HG03460 (cell line): ENCODE results near the gene MAMDC4.
A peak's percentile ranks its signal among the peaks of the same experiment; 100 is the strongest.
"Not testable (repeated sequence)": the region's sequence is repeated elsewhere in the genome, so short reads cannot be mapped to it uniquely, and the experiment has no call there.

Source experiments
- ATAC-seq: cut with Tn5 transposase; IDR thresholded peaks from one replicate; pipeline ENCODE4 v1.9.1; 2021; ENCODE audit not compliant: unreplicated experiment

MAMDC4 gene

DNA sequence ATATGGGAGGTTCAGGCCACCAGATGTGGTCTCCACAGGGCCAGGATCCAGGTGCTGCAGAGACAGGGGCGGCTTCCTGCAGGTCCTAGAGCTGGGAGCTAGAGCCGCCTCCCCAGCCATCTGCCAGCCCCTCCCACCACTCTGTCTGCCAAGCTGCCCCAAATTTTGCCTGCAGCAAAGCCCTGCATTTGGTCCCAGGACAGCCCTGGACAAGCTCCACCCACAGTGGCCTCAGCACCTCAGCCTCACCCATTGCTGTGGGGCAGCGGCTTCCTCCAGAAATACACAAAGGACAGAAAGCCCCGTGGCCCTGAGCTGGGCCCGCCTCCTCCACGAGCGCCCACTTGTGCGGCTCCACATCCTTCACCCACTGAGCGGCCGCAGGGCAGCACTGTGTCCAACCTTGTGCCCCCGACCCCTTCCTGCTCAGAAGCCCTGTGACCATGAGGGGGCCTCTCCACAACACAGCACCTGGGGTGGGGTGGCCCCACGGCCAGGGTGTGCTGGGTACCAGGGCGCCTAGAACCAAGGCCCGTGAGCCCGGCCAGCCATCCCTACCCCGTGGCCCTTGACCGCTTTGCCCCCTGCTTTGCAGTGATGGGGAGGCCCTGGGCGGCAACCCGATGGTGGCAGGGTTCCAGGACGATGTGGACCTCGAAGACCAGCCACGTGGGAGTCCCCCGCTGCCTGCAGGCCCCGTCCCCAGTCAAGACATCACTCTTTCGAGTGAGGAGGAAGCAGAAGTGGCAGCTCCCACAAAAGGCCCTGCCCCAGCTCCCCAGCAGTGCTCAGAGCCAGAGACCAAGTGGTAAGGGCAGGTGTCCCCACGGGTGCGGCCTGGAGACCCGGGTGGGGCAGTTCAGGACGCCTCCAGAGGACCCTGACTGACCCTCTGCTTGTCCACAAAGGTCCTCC, 13.6 kb upstream of the MAMDC4 start:
- no peak for ATAC-seq

DNA sequence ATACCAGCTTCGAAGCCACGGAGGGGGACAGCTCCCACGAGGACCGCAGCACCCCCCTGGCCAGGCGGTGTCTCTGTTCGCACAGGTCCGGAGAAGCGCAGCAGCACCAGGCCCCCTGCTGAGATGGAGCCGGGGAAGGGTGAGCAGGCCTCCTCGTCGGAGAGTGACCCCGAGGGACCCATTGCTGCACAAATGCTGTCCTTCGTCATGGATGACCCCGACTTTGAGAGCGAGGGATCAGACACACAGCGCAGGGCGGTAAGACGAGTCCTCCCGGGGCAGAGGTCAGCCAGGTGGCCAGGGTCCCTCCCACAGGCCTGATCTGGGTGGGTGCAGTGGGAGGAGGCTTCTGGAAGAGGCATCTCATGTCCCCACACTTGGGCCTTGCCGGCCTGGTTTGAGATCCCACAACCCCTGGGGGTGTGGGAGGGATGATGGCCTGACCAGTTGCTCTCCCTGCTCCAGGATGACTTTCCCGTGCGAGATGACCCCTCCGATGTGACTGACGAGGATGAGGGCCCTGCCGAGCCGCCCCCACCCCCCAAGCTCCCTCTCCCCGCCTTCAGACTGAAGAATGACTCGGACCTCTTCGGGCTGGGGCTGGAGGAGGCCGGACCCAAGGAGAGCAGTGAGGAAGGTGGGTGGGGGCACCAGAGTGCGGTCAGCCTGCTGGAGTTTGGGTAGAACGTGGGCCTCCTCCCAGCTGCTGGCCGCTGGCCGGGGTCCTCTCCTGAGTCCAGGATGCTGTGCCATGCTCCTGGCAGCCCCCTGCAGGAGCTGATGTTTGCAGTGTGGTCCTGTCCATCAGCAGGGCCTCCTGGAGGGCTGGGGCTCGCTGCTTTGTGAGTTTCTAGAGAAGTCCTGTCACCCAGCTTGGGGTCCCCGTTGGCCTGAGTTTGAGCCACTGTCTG, 12.7 kb upstream of the MAMDC4 start:
- no peak for ATAC-seq

DNA sequence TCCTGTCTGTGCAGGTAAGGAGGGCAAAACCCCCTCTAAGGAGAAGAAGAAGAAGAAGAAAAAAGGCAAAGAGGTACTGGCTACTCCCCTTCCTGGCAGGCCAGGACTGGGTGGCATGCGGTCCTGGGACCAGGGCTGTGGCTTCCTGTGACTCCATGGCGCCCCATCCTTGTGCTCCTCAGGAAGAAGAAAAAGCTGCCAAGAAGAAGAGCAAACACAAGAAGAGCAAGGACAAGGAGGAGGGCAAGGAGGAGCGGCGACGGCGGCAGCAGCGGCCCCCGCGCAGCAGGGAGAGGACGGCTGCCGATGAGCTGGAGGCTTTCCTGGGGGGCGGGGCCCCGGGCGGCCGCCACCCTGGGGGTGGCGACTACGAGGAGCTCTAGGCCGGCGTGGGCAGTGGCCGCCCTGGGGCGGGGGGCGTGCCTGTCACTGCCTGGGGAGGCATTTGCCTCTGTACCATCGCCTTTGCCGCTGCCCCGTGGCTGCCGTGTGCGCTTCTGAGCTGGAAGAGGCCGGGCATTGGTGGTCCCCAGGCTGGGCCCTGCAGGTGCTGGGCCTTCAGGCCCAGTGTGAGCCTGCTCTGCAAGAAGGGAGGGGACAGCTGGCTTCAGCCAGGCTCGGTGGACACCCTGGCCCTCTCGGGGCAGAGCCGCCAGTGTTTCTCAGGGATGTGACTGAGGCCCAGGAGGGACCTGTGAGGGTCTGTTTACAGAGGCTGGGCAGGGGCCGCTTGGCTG, 11.8 kb upstream of the MAMDC4 start:
- no peak for ATAC-seq

DNA sequence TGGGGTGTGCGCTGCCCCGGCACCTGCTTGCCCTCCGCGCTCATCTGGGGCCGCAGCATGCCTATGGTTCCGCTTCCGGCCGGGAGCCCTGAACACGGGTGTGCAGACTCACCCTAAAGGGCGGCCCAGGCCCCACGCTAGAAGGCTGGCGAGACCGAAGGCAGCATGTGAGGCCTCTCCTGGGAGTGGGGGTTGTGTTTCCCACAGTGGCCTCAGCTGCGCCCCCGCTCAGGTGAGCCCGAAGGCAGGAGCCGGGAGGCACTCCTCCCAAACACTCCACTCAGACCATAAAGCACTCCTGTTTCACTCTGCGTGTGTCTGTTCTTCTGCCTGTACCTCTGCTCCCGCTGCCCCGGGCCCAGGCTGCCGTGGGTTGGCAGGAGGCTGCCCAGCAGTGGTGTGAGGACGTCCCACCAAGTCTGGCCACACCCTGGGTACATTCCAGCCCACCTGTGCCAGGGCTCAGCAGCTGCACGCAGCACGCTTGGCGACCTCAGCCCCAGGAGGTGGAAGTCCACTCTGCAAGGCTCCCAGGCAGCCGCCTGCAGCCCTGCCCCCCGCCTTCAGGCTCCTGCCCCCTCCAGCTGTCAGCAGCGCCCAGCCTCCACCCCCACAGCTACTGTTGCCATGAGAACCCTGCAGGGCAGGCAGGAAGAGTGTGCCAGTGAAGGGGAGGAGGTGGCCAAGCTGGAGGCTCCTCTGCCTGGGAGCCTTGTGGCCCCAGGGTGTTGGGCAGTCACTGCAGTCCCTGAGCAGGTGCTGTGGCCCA, 11.1 kb upstream of the MAMDC4 start:
- no peak for ATAC-seq

DNA sequence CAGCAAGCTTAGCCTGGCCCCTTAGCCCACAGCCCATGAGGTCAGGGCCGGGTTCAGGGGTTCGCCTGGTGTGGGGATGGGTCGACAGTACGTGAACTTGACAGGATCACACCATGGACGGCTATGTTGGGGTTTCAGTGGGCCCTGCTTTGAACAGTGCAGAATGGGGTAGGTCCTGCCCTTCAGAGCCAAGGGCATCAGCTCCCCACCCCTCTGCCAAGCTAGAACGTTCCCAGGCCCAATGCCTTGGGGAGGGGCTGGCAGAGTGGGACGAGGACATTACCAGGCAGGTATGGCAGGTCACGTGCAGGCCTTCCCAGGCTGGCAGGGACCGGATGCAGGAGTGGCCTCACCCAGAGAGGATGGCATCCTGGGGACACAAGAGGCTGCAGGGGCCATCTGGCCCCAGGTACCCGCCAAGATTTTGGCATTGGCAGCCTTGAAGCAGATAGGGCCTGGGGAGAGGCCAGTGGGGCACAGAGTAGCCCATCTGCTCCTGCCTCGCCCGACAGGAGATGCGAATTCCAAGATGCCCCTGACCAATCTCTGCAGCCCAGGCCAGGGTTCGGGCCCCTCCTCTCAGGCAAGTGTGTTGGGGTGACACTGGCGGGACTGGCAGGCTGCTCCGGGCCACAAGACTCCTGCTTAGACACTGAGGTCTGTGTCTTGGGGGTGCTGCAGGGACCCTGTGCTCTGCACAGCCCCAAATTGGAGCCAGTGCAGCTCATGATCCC, 10.3 kb upstream of the MAMDC4 start:
- ATAC-seq, result not testable (repeated sequence)

DNA sequence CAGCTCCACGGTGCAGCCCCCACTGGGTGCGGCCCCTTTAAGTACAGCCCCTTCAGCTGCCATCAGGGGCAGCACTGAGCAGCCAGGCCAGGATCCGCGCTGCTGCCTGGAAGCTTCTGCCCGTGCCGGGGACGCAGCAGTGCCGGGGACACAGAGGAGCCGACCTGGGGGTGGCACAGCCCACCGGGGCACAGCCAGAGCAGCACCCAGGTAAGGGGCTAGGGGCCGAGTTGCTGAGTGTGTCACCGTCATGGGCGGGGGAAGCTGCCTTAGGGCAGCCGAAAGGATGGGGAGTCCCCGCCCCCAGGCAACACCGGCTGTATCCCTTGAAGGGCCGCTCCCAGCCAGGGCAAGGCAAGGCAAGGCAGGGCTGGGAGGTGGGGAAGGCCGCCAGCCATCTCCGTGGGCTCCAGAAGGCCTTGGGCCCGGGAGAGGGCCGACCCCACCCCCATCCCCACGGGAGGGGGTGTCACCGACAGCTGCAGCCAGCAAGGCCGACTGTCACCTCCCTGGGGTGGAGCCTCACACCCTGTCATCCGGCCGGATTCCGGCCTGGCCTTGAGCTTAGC, 9.7 kb upstream of the MAMDC4 start, which contains the start of gene AJM1:
AJM1 (plus strand) TSS at position 99 of the 569 bp plus-strand sequence. CDS start 1,937 bp downstream, outside the sequence.
- peak; percentile 70 for ATAC-seq

DNA sequence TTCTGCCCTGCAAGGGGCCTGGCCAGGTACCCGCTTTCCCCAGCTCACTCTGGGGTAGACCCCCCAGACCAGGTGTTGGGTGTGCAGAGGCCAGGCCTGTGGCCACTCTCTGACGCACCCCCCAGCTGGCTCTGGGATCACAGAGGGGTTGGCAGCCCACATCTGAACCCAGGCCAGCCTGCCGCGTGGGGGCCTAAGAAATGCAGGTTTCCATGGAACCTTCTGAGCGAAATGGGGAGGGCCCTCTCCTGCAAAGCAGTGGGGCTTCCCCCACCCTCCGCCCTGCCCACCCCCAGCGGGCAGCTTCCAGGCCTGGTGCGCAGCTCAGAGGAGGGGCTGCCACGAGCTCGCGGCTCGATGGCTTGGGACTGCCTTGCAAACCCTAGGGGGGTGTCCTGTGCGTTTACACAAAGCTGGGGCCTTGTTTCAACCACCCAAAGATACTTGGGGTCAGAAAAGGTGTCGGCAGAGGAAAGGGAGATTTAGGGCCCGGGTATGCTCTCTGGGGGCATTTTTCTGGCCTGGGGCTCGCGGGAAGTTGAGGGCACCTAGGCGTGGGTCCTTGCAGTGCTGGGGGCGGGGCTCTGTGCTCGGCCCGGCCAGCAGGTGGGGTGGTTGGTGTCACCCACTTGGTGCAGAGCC, 8.9 kb upstream of the MAMDC4 start:
- ATAC-seq, result not testable (repeated sequence)

DNA sequence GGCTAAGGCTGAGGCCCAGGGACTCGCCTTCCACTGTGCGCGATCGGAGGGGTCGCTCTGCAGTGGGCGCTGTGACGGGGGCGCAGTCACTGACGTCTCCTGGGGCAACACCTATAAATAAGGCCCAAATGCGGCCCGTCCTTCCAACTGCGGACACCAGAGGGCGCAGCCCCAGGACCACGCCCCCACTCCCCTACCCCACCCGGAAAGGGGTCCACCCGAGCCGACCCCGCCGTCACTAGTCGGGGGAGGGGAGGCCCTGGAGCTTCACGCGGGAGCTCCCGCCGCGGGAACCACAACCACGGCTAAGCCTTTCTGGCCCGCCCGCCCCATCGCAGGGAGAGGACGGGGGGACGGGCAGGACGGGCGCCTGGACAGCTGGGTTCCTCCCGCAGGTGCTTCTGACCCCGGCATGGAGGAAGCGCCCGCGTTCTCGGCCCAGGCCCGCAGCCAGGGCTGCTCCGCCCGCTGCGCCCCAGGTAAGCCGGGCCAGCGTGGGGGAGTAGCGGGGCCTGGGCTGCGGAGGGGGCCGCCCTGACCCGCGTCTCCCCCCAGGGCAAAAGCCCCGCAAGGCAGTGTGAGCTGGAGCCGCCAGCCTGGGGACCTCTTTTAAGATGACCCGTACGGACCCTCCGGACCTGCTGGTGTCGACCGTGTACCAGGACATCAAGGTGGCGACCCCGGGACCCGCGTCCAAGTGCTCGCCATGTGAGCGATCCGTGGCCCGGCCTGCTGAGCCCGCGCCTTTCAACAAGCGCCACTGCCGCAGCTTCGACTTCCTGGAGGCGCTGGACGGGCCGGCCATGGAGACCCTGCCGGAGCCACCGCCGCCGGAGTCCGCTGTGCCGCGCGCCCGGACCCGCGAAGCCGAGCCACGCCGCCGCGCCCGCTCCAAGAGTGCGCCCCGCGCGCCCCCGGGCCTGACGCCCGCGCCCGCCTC, 8.1 kb upstream of the MAMDC4 start:
- ATAC-seq, result not testable (repeated sequence)

DNA sequence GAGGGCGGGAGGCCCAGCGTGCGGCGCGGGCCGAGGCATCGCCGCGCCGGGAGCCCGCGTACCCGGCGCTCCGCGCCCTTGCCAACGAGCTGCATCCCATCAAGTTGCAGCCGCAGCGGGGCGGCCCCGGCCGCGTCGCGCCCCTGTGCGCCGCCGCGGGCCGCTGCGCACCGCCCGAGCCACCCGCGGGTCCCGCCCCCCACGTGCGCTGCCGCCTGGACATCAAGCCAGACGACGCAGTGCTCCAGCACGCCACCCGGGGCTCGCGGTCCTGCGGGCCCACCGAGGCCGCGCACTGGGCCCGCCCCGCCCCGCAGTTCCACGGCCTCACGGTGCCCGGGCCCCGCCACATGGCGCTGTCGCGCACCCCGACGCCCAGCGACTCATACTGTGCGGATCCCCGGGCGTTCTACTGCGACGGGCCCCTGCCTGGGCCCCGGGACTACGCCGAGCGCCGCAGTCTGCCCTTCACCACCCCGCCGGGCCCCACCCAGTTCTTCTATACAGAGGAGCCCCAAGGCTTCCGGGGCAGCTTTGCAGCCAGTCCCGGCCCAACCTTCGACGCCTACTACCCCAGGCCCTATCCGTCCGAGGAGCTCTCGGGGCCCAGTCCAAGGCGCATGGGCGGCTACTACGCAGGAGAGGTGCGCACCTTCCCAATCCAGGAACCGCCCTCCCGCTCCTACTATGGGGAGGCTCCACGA, 7.2 kb upstream of the MAMDC4 start:
- no peak for ATAC-seq

DNA sequence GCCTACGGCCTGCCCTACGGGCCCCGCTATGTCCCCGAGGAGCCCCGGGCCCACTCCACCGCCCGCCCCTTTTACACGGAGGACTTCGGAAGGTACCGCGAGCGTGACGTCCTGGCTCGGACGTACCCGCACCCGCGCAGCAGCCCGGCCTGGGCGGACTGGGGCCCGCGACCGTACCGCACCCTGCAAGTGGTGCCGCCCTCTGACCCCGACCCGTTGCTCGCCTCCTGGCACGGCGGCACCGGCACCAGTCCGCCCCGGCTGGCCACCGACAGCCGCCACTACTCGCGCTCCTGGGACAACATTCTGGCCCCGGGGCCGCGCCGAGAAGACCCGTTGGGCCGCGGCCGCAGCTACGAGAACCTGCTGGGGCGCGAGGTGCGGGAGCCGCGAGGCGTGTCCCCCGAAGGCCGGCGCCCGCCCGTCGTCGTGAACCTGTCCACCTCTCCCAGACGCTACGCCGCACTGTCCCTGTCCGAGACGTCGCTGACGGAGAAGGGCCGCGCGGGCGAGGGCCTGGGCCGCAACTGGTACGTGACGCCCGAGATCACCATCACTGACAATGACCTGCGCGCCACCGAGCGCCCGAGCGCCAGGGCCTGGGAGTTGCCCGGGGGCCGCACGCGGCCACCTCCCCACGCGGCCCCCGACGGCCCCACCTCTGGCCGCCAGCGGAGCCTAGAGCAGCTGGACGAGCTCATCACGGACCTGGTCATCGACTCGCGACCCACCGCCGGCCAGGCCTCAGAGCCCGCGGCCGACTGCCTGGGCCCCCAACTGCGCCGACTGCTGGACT, 6.5 kb upstream of the MAMDC4 start:
- no peak for ATAC-seq

DNA sequence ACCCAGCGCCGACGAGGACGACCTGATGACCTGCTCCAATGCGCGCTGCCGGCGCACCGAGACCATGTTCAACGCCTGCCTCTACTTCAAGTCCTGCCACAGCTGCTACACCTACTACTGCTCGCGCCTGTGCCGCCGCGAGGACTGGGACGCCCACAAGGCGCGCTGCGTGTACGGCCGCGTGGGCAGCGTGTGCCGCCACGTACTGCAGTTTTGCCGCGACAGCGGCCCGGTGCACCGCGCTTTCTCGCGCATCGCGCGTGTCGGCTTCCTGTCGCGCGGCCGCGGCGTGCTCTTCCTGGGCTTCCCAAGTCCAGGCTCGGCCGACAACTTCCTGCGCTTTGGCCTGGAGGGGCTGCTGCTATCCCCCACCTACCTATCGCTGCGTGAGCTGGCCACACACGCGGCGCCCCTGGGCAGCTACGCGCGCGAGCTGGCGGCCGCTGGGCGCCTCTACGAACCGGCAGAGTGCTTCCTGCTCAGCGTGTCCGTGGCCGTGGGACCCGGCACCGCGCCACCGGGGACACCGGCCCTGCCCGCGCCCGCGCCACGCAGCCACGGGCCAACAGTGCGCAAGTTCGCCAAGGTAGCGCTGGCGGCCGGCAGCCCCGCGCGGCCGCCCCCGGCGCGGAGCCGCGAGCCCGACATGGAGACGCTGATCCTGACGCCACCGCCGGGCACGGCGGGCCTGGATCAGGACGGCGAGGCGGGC, 5.6 kb upstream of the MAMDC4 start:
- ATAC-seq, result no peak

DNA sequence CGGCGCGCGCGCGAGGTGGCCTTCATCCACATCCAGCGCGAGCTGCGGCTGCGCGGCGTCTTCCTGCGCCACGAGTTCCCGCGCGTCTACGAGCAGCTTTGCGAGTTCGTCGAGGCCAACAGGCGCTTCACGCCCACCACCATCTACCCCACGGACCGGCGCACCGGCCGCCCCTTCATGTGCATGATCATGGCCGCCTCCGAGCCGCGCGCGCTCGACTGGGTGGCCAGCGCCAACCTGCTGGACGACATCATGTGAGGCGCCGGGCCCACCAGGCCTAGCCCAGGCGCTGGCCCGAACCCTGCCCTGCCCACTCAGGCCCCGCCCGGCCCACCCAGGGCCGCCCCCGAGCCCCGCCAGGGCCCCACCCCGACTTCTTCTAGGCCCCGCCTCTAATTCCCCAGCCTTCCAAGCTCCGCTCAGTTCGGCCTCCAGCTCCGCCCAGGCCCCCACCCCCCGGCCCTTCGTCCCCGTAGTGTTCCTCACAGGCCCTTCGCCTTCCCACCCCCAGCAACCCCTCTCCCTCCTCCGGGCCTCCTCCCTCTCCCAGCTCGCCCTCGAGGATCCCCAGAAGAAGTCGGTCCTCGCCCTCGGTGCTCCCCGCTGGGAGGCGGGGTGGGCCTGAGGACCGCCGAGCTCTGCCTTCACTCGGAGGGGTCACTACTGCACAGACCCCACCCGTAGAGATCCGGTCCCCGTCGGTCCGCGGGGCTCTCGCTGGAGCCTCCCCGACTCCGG, 4.9 kb upstream of the MAMDC4 start:
- ATAC-seq, result no peak

DNA sequence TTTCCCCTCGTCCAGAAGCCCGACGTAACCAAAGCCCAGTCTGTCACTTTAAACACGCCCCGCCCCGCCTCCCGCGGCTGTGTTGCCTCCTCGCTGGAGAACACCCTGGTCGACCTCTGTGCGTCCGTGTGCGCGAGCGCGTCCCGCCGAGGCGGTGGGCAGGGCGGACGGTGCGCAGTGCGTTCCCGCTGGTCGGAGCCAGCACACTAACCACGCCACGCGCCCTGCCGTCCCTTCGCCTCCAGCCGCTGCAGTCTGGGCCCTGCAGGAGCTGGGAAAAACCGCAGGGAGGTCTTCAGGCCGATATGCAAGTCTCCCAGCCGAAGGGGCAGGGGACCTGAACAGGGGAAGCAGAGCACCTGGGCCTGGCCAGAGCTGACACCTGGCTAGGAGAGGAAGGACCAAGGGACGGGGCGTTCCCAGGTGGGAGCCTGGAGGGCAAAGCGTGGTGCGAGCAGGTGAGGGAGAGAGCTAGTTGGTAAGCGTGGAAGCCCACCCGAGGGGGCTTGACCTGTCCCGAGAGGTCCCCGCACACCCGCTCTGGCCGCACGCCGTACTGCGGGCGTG, 4.2 kb upstream of the MAMDC4 start:
- peak; percentile 30 for ATAC-seq

DNA sequence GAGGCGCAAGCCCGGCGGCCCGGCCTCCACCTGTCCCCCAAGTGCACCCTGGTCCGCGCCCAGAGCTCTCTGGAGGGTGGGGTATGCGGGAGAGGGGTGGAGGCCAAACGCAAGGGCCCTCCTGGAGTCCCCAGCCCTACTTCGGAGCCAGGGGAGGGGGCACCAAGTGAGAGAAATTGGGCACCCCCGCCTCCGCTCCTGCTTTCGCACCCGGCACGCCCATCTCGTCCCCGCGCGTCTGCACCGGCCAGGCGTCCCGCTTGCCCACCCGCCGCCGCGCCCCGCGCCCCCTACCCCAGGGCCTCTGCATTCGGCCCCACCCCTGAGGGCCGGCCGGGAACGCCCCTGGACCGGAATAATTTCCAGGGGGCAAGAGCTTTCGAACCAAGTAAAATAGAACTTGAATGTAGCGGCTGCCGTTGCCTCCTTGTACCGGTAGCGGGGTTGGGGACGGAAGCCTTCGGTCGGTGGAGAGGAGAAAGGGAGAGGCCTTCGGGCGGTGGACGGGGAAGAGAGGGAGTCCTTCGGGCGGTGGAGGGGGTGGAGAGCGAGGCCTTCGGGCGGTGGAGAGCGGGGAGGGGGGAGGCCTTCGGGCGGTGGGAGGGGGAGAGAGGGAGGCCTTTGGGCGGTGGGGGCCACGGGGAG, 3.6 kb upstream of the MAMDC4 start:
- ATAC-seq, result no peak
